Immature natural killer cell (primary cell): Measurements from ENCODE around the gene SH3GL3. TPM values are rescaled to one million over a fixed set of nuclear protein-coding genes. Genes with fewer than 3 reads are reported as not detected.

ENCODE experiments used
- DNase-seq, 3 donors: peaks; one replicate each; pipeline ENCODE4 v3.0.0; 2022; ENCODE audit warnings: mixed read lengths in 1 of 3
- H3K27ac Mint-ChIP-seq, 6 donors: one replicate each; pipeline ENCODE4 v1.8.0; 2020; ENCODE audit warnings: mixed read lengths in 6 of 6, mild to moderate bottlenecking in 5 of 6, inconsistent platforms in 4 of 6, moderate library complexity in 3 of 6
- H3K27me3 Mint-ChIP-seq, 3 donors: one replicate each; pipeline ENCODE4 v1.8.0; 2020 to 2021; ENCODE audit warnings: low read depth in 3 of 3, mild to moderate bottlenecking in 3 of 3, mixed read lengths in 3 of 3, moderate library complexity in 3 of 3, inconsistent platforms in 1 of 3
- H3K36me3 Mint-ChIP-seq, 3 donors: one replicate each; pipeline ENCODE4 v1.8.0; 2020; ENCODE audit warnings: mixed read lengths in 3 of 3, inconsistent platforms in 2 of 3, mild to moderate bottlenecking in 2 of 3
- H3K4me1 Mint-ChIP-seq, 2 donors: one replicate each; pipeline ENCODE4 v1.8.0; 2020; ENCODE audit warnings: inconsistent platforms in 2 of 2, mild to moderate bottlenecking in 2 of 2, mixed read lengths in 2 of 2, moderate library complexity in 1 of 2
- H3K4me3 Mint-ChIP-seq, 5 donors: one replicate each; pipeline ENCODE4 v1.8.0; 2020; ENCODE audit warnings: mild to moderate bottlenecking in 5 of 5, mixed read lengths in 5 of 5, inconsistent platforms in 3 of 5, moderate library complexity in 3 of 5
- H3K9me3 Mint-ChIP-seq, 6 donors: one replicate each; pipeline ENCODE4 v1.8.0; 2020; ENCODE audit warnings: mild to moderate bottlenecking in 6 of 6, mixed read lengths in 6 of 6, inconsistent platforms in 4 of 6, moderate library complexity in 3 of 6
- polyA plus RNA-seq, 3 donors: library from polyadenylated mRNA; unstranded; fragments of 300-500 nt; fragmentation: Illumina TruSeq; gene quantifications; one replicate each; pipeline ENCODE4 v1.2.3, GENCODE V29; 2021

Gene SH3GL3
- polyA plus RNA-seq, 3 donors from 2014 or later: not detected

DNA sequence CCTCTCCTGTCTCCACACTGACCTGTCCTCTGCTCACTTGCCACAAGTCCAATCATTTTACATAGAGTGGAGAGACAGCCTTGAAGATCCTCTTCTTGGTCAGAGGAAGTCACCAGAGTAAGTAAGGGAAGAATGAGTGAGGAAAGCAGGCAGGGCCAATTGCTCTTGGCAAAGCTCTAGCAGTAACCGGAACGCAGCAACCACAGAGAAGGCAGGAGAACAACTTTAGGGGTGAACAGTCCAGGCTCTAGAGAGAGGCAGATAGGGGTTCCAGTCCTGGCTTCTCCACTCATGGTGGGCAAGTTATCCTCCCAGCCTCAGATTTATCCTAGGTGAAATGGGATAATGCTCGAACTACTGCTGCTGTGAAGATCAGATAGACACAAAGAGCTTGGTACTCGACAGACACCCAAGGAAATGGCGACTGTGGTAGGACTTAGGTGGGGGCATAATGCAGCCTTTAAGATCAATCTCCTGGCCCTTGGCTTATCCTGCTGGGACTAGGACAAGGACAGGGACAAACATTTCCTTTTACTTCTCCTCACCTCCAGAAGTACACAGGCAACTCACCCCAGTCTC is 205.6 kb downstream of the SH3GL3 start:
- no peak for DNase-seq
- peaks cover 0 to 16% (median 4%) of the 10 kb centered on the region in 3 donors for H3K27me3 Mint-ChIP-seq

DNA sequence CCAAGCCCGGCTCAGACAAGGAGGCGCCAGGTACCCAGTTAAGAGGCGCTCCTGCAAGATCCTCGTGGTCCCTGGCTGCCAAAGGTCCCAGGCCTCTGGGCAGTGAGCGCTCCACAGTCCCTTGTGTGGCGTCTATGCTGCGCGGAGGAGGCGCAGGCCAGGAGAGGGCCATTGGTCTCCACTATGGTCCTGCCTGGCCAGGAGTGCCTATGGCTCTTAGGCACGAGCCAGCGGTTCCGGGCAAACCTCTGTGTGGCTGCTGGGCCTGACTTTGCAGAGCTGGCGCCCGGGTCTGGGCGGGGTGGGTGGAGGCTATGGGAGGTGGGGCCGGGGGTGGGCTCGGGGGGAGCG is 206.1 kb downstream of the SH3GL3 start:
- H3K27me3 Mint-ChIP-seq: peaks cover 0 to 15% (median 4%) of the 10 kb centered on the region in 3 donors
- H3K27ac Mint-ChIP-seq: no peak overlapping the region
- peaks cover 0 to 2% (median 0%) of the 10 kb centered on the region in 6 donors for H3K9me3 Mint-ChIP-seq
- peaks cover 0 to 5% (median 2%) of the 10 kb centered on the region in 3 donors for H3K36me3 Mint-ChIP-seq
- DNase-seq: no peak
- no peaks in the 10 kb centered on the region for H3K4me1 Mint-ChIP-seq
- H3K4me3 Mint-ChIP-seq: no peak overlapping the region

More for the DNA sequence above, 205.6 kb downstream of the SH3GL3 start:
- no peak overlapping the region for H3K27ac Mint-ChIP-seq
- H3K4me1 Mint-ChIP-seq: no peaks in the 10 kb centered on the region
- H3K36me3 Mint-ChIP-seq: peaks cover 0 to 5% (median 2%) of the 10 kb centered on the region in 3 donors
- no peak overlapping the region for H3K4me3 Mint-ChIP-seq
- H3K9me3 Mint-ChIP-seq: no peaks in the 10 kb centered on the region

DNA sequence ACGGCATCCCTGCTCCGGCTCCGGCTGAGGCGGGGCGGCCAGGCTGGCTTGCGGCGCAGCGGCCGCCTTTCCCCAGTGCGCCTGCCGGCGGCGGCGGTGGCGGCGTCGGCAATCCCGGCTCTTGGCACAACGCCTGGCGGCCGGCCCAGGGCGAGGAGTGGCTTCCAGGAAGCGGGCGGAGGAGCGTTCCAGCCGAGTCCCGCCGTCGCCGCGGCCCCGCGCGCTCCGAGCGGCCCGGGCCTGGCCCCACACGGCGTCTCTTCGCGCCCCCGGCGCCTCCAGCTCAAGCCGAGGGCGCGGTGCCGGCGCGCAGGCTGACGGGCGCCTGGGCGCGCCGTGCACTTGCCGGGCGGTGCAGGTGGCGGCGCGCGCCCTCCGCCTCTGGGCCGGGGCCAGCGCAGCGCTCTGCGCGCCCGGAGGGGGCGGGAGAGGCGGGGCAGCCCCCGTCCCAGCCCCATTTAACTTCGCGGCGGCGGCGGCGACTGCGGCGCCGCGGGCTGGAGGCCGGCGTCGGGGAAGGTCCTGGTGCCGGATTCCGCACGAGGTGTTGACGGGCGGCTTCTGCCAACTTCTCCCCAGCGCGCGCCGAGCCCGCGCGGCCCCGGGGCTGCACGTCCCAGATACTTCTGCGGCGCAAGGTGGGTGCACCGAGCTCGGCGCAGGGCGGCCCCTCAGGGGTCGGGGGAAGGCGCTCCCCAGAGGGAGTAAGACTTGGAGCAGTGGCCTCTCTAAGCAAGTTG is 206.7 kb downstream of the SH3GL3 start, which contains the start of gene ADAMTSL3:
TSS of gene ADAMTSL3 (plus strand) at position 485 of the 740 bp plus-strand sequence. CDS start 1,639 bp downstream, outside the sequence.
- Mint-ChIP-seq H3K27me3 (peaks cover 0 to 12% (median 4%) of the 10 kb centered on the region in 3 donors), H3K4me3 (peak within 1 kb of the TSS in 1 of 5 donors; percentile 46), H3K4me1 (no peaks in the 10 kb centered on the region), H3K27ac (no peak within 1 kb of the TSS), H3K9me3 (peaks cover 0 to 2% (median 0%) of the 10 kb centered on the region in 6 donors), H3K36me3 (peaks cover 0 to 5% (median 2%) of the 10 kb centered on the region in 3 donors)
- DNase-seq: no peak

DNA sequence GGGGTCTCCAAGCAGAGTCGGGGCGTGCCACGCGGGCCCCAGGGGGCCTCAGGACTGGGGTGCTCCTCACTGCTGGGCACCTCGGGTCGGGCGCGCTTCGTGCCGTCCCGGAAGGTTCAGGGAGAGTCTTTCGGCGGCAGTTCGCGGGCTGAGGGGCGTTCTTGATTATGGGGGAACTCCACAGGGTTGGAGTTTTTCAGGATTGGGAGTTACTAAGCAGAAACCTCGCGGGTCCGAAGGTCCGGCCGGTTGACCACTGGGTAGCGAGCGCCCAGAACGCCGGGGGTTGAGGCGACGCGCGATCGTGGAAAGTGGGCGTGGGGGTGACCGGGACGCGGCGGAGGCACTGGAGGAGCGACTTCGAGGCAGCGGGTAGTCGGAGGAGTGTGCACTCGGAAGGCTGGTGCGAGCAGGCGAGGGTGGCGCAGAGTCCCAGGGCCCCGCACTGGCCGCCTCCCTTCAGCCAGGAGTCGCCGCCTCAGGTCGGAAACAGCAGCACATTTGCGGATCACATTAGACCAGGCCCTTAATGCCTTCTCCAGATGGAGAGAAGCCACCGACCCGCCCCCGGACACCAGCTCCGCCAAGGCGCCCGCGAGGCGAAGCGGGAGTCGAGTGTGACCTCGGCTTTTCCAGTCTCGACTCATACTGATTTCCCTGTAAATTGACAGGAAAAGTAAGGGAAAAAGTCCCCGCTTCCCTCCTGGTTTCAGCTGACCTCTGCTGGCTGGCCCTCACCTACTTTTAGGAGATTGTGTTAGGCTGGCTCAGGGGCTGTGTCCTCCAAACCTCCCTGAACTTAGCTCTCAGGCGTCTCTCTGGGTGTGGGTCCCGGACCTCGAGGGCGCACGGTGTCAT is 207.5 kb downstream of the SH3GL3 start:
- DNase-seq: no peak
- H3K27ac Mint-ChIP-seq: no peak overlapping the region
- no peaks in the 10 kb centered on the region for H3K4me1 Mint-ChIP-seq
- peaks cover 0 to 2% (median 0%) of the 10 kb centered on the region in 6 donors for H3K9me3 Mint-ChIP-seq
- H3K4me3 Mint-ChIP-seq: peak overlapping the region in 1 of 5 donors; percentile 46
- H3K36me3 Mint-ChIP-seq: peaks cover 0 to 5% (median 2%) of the 10 kb centered on the region in 3 donors
- peaks cover 0 to 12% (median 4%) of the 10 kb centered on the region in 3 donors for H3K27me3 Mint-ChIP-seq

DNA sequence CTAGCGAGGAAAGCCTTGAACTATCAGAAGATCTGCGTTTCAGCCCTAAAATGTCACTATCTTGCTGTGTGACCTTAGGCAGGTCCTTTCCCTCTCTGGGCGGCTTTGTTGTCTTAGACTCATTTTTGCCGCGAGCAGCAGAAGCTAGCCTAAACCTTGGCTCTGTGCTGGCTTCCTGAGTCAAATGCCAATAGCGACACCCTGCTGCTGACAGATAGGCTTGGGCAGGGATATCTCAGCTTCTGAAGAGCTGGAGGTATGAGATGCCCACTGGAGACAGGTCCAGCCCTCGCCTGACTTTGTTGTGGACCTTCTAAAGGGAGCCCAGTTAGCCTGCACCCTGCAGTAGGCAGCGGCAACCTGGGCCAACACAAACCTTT is 208.1 kb downstream of the SH3GL3 start:
- no peaks in the 10 kb centered on the region for H3K4me1 Mint-ChIP-seq
- H3K4me3 Mint-ChIP-seq: peak overlapping the region in 1 of 5 donors; percentile 46
- no peak overlapping the region for H3K27ac Mint-ChIP-seq
- DNase-seq: no peak
- H3K9me3 Mint-ChIP-seq: peaks cover 0 to 2% (median 0%) of the 10 kb centered on the region in 6 donors
- H3K36me3 Mint-ChIP-seq: peaks cover 0 to 5% (median 2%) of the 10 kb centered on the region in 3 donors
- H3K27me3 Mint-ChIP-seq: peaks cover 0 to 9% (median 2%) of the 10 kb centered on the region in 3 donors

- Mint-ChIP-seq H3K4me3 (no peak overlapping the region), H3K36me3 (peaks cover 0 to 5% (median 2%) of the 10 kb centered on the region in 3 donors), H3K27me3 (peaks cover 0 to 9% (median 2%) of the 10 kb centered on the region in 3 donors), H3K9me3 (peaks cover 0 to 2% (median 0%) of the 10 kb centered on the region in 6 donors), H3K4me1 (no peaks in the 10 kb centered on the region), H3K27ac (no peak overlapping the region)
- no peak for DNase-seq
Observed at GRCh38 chr15:83656192-83656591, 209.1 kb downstream of the SH3GL3 start.

DNA sequence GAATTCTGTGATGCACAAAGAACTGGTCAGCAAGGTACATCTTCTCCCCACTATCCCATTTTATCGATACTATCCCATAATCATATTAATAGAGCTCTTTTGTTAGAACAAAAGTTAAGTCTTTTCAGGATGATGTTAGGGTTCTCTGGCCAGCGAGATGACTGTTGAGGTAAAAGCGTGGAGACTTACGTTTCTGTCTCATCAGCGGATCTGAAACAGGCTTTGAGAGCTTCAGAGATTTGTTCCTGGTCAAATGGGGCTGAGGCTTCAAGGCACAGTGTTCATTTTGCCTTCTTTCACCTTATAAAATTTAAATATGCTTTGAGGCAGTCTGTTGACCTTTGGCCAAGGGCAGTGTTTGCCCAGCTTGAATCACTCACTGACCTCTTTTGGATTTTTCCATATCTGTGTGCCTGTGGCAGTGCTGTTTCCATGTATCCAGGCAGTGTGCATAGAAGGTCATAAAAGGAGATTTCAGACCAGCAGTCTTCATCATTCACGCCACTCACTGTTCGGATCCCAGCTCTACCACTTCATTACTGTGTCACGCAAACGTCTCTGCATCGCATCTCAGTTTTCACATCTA is 209.9 kb downstream of the SH3GL3 start:
- Mint-ChIP-seq H3K4me1 (no peaks in the 10 kb centered on the region), H3K9me3 (peaks cover 0 to 2% (median 0%) of the 10 kb centered on the region in 6 donors), H3K27me3 (peaks cover 0 to 9% (median 2%) of the 10 kb centered on the region in 3 donors), H3K36me3 (peaks cover 0 to 5% (median 2%) of the 10 kb centered on the region in 3 donors), H3K27ac (no peak overlapping the region), H3K4me3 (no peak overlapping the region)
- DNase-seq: no peak

DNA sequence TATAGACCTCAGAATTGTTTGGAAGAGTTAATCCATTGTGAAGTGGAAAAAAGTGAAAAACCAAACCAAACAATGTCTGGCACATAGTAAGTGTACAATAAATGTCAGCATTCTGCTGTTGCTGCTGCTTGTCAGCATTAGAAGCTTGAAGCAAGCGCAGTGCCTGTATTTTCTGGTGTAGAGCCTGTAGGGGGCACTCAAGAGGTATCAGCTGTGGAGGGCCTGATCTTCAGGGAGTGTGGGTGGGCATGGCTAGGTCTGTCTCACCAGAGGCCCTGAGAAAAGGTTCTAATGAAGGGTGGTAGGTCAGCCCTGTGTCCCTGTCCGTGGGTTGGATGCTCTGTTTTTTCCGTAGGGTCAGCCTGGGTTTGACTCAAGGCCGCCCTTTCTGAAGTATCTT is 210.4 kb downstream of the SH3GL3 start:
- Mint-ChIP-seq H3K27me3 (peaks cover 0 to 7% (median 1%) of the 10 kb centered on the region in 3 donors), H3K4me3 (no peak overlapping the region), H3K9me3 (peaks cover 0 to 2% (median 0%) of the 10 kb centered on the region in 6 donors), H3K4me1 (no peaks in the 10 kb centered on the region), H3K27ac (no peak overlapping the region), H3K36me3 (peaks cover 0 to 4% (median 2%) of the 10 kb centered on the region in 3 donors)
- DNase-seq: no peak

GRCh38 chr15:83658430-83659416 is 211.6 kb downstream of the SH3GL3 start:
- H3K27me3 Mint-ChIP-seq: peaks cover 0 to 6% (median 2%) of the 10 kb centered on the region in 3 donors
- no peak for DNase-seq
- no peaks in the 10 kb centered on the region for H3K4me1 Mint-ChIP-seq
- peaks cover 0 to 2% (median 0%) of the 10 kb centered on the region in 6 donors for H3K9me3 Mint-ChIP-seq
- no peak overlapping the region for H3K27ac Mint-ChIP-seq
- no peaks in the 10 kb centered on the region for H3K36me3 Mint-ChIP-seq
- H3K4me3 Mint-ChIP-seq: no peak overlapping the region

DNA sequence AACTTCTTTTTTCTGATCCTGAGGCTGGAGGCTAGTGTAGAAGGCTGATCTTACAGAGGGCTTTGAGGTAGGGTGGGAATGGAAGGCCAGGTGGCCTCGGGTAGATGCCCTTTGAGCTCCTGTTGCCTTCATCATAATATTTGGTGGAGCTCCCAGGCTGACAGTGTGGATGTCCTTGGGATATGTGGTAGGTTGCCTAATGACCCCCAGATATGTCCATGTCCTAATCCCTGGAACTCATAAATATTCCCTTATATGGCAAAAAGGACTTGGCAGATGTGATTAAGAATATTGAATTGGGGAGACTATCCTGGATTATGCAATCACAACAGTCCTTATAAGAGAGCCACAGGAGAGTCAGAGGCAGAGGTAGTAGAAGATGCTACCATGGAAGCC is 212.3 kb downstream of the SH3GL3 start:
- DNase-seq: no peak
- Mint-ChIP-seq H3K27ac (no peak overlapping the region), H3K4me3 (no peak overlapping the region), H3K9me3 (peaks cover 0 to 3% (median 0%) of the 10 kb centered on the region in 6 donors), H3K4me1 (no peaks in the 10 kb centered on the region), H3K36me3 (no peaks in the 10 kb centered on the region), H3K27me3 (peaks cover under 1 to 6% (median 2%) of the 10 kb centered on the region in 3 donors)

DNA sequence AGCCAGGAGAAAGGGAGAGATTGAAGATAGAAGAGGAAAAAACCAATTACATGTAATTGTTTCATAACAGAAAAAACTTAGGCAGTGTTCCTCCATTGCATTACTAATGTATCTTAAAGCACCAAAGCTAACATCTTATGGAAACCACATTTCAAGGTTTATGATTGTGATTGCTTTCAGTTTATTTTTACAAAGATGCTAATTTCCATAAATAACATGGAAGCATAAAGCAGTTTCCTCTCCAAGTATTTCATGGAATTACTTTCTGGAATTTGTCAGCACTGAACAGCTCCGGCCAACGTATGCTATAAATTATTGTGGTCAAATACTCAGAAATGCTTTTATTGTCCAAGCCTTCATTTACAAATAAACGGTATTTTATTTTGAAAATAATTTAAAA is 218.3 kb downstream of the SH3GL3 start:
- H3K27ac Mint-ChIP-seq: no peak overlapping the region
- peaks cover 0 to 3% (median 0%) of the 10 kb centered on the region in 6 donors for H3K9me3 Mint-ChIP-seq
- H3K36me3 Mint-ChIP-seq: no peaks in the 10 kb centered on the region
- H3K4me3 Mint-ChIP-seq: no peak overlapping the region
- H3K4me1 Mint-ChIP-seq: no peaks in the 10 kb centered on the region
- H3K27me3 Mint-ChIP-seq: peaks cover 0 to 2% (median 2%) of the 10 kb centered on the region in 3 donors
- no peak for DNase-seq
